GM18909 (cell line): Measurements from ENCODE around the gene OSCP1.
A peak's percentile ranks its signal among the peaks of the same experiment; 100 is the strongest.
"Not testable (repeated sequence)": the region's sequence is repeated elsewhere in the genome, so short reads cannot be mapped to it uniquely, and the experiment has no call there.

Experiments used
- ATAC-seq: cut with Tn5 transposase; IDR thresholded peaks from one replicate; pipeline ENCODE4 v1.9.1; 2021; ENCODE audit warnings: mild to moderate bottlenecking; ENCODE audit not compliant: unreplicated experiment, poor library complexity

Gene OSCP1, protein sequence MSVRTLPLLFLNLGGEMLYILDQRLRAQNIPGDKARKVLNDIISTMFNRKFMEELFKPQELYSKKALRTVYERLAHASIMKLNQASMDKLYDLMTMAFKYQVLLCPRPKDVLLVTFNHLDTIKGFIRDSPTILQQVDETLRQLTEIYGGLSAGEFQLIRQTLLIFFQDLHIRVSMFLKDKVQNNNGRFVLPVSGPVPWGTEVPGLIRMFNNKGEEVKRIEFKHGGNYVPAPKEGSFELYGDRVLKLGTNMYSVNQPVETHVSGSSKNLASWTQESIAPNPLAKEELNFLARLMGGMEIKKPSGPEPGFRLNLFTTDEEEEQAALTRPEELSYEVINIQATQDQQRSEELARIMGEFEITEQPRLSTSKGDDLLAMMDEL

DNA sequence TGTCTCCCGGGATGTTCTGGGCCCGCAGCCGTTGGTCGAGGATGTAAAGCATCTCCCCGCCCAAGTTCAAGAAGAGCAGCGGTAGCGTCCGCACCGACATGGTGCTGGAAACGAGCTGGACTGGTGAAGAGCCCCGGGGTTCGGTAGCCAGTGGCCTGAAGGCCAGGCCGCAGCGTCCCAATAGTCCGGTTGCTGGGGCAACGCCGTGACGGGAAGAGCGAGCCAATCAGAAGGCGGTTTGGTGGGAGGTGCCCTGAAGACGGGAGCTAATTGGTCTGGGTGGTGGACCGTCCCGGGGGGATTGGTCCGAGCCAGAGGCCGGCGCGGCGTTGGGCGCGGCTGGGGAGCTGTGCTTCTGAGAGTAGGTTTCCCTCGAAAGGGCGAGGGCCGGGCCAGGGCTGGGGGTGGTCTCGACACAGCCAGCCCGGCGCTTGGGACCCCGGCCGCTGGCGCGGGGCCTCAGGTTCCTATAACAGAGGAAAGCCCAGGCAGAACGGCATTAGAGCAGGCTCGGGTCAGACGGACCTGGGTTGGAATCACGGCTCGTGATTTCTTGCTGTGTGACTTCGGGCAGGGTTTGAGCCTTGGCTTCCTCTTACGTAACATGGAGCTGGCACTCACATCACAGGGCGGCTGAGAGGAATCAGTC is at the start of gene OSCP1:
TSS of gene OSCP1 (minus strand) at position 182 of the 649 bp plus-strand sequence. CDS start at position 100, 82 bp downstream.
- peak; percentile 96 for ATAC-seq

DNA sequence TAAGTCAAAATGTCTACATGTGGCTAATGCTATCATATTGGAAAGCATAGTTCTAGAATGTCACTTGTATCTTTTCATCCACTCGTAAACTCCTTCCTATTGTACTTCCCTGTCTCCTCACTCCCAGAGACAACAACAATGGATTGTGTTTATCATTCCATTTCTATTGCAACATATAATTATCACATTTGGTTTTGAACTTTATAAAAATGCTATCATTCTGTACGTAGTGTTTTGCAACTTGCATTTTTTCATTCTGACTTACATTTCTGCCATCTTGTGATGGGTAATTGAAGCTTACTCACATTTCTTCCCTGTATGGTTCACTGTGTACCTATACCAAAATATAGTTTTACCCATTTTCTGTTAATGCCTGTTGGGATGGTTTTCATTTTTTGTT is 47.0 kb upstream of the OSCP1 start:
- ATAC-seq, result no peak

DNA sequence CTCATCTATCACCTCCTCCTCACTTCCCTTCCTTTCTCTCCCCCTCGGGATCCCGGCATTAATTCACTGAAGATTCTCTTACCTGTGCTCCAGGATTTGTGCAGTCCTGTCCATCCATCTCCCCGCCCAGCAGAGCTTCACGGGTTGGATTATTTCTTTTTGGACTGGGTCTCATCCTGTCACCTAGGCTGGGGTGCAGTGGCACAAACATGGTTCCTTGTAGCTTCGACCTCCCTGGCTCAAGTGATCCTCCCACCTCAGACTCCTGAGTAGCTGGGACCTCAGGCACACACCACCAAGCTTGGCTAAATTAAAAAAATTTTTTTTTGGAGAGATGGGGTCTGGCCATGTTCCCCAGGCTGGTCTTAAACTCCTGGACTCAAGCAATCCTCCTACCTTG is 44.7 kb upstream of the OSCP1 start:
- ATAC-seq, result no peak

DNA sequence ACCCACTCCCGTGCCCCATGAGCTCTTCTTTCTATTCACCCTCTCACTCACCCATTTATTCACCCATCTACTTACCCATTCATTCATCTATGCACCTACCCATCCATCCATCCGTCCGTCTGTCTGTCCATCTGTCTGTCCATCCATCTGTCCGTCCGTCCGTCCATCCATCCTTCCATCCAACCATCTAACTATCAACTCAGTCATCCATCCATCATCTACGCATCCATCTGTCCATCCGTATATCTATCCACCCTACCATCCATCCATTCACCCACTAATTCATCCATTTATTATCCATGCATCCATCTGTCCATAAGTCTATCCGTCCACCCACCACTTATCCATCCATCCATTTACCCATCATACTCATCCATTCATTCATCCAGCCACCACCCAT is 43.3 kb upstream of the OSCP1 start:
- no peak for ATAC-seq

DNA sequence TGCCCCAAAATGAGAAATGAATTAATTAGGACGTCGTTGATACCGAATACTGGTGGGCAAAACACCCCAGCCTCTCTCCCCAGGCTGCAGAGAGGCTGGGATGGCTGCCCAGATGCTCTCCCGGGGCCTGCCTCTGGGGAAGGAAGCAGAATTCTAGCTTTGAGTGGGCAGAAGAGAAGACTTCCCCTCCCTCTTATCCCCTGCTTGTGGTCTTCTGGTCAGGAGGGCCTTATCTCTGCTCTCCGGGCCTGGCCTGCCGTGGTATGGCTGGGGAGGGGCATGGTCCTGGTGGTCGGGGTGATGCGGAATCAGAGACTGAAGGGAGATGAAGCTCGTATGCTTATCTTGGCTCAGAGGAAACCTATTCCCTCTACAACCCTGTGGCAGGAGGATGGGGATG is 42.2 kb upstream of the OSCP1 start:
- no peak for ATAC-seq

DNA sequence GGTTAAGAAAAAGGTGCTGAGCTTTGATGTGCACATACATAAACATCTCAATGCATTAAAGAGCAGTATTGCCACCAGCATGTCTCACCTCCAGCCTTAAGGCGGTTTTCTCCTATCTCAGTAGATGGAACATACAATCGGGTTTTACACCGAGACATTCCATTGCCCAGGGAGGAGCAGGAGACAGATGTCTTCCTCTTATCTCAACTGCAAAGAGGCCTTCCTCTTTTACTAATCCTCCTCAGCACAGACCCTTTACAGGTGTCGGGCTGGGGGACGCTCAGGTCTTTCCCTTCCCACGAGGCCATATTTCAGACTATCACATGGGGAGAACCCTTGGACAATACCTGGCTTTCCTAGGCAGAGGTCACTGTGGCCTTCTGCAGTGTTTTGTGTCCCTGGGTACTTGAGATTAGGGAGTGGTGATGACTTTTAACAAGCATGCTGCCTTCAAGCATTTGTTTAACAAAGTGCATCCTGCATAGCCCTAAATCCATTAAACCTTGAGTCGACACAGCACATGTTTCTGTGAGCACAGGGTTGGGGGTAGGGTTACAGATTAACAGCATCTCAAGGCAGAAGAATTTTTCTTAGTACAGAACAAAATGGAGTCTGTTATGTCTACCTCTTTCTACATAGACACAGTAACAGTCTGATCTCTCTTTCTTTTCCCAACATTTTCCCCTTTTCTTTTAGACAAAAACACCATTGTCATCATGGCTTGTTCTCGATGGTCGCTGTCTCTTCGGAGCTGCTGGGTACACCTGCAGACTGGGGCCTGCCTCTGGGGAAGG is 39.2 kb upstream of the OSCP1 start:
- not testable (repeated sequence) for ATAC-seq

DNA sequence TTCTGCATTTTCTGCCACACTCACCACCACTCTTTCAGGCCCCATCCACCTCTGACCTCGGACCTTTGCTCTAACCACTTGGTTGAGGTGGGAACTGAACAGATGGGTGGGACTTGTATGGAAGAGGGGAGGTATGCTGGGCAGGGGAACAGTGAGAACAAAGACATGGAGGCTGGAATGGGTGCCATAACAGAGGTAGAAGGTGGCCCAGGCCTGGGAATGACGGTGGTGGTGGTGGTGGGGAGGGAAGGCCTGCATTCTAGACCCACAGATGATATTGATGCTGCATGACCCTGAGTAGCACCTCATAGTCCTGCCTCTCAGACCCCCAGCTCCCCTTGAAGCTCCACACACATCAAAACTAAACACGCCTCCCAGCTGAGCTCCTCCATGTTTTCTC is 37.7 kb upstream of the OSCP1 start:
- ATAC-seq, result no peak

DNA sequence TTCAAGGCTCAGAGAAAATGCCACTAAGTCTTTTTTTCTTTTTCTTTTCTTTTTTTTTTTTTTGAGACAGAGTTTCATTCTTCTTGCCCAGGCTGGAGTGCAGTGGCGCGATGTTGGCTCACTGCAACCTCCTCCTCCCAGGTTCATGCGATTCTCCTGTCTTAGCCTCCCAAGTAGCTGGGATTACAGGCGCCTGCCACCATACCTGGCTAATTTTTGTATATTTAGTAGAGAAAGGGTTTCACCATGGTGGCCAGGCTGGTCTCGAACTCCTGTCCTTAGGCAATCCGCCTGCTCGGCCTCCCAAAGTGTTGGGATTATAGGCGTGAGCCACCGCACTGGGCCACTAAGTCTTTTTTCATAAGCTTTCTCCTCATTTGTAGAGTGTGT is 37.1 kb upstream of the OSCP1 start:
- not testable (repeated sequence) for ATAC-seq

DNA sequence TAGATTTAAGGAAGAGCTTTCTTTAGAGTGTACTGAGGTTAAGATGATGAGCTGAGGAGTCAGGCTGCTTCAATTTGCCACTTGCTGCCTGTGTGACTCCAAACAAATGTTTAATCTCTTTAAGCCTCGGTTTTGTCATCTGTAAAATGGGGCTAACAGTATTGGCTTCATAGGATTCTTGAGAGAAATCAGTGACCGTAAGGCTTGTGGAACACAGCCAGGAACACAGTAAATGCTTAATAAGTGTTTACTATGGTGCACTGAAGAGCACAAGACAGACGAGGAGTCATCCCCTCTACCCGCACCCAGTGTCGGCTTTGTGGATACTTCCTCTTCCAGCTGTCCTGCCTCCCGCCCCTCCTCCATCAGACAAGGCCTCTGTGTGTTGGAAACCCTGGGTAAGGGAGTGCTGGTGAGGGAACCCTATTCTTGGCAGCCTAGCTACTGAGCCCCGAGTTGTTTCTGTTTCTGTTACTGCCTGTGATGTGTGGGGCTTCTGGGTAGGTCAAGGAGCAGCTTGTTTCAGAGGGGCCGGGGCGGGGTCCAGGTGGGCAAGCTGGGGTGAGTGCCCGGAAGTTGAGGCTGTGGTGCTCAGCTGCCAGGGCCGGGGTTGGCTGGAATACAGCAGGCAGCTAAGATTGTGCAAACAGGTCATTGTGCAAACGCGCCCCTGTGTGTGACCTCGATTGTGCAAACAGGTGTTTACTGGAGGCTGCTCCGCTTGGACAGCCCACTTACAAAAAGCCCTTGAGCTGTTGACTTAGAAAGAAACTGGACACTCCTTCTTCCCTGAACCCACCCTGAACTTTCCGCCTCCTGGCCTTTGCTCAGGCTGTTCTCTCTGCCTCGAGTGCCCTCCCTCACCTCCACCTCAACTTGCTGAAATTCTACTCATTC is 36.4 kb upstream of the OSCP1 start:
- no peak for ATAC-seq

DNA sequence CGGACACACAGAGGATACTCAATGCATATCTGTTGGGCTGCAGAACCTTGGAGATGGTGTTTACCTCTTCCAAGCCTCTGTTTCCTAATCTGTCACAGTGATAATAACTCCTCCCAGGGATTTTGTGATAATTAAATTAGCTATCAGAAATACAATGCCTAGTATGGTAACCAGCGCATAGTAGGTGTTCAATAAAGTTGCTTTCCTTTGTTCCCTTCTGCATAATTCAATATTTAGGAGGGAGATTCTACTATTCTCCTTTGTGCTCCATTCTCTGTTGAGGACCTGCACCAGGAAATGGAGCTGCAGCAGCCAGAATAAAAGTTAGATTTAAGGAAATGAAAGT is 35.8 kb upstream of the OSCP1 start:
- no peak for ATAC-seq

DNA sequence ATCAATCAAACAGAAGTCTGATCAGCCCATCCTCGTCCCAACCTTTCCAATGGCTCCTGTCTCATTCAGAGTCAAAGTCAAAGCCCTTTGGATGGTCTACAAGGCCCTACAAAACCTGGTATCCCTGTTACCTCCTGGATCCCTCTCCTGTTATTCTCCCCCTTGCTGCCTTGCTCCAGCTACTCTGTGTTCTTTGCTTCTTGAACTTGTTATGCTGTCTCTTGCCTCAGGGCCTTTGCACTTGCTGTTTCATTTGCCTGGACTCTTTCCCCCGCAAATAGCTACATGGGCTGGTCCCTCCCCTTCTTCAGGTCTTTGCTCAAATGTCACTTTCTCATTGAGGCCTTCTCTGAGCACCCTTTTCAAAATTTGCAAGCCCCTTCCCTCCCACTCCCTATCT is 33.8 kb upstream of the OSCP1 start:
- no peak for ATAC-seq

DNA sequence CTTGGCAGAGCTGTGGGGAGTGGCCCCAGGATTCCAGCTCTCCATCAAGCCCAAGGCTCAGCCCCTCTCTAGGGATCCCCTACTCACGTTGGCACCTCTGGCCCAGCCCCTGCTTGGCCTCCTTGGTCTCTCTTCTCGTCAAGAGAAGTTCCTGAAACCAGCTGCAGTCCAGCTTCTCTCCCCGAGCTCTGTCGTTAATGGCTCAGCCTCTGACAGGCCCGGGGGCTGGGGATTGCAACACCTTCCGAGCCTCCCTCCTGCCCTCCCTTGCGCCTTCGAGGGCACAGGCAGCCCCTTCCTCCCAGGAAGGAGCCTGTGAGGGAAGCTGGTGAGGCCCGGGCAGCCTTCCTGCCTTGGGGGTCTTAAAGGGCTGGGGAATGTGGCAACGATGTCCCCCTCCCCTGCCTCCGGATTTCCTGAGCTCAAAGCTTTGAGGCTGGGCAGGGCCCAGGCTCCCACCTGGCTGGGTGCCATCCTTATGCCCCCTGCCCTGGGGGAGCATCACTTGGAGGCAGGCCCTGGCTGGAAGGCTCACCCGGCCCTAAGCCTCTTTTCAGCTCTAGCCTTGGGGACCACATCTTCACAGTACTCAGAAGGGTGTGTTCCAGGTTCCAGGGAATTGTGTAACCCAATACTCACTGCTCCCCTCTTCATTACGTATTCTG is 32.6 kb upstream of the OSCP1 start, which contains the start of gene CSF3R:
TSS of gene CSF3R (minus strand) at position 190 of the 665 bp plus-strand sequence. CDS start 3,417 bp downstream, outside the sequence.
- no peak for ATAC-seq

DNA sequence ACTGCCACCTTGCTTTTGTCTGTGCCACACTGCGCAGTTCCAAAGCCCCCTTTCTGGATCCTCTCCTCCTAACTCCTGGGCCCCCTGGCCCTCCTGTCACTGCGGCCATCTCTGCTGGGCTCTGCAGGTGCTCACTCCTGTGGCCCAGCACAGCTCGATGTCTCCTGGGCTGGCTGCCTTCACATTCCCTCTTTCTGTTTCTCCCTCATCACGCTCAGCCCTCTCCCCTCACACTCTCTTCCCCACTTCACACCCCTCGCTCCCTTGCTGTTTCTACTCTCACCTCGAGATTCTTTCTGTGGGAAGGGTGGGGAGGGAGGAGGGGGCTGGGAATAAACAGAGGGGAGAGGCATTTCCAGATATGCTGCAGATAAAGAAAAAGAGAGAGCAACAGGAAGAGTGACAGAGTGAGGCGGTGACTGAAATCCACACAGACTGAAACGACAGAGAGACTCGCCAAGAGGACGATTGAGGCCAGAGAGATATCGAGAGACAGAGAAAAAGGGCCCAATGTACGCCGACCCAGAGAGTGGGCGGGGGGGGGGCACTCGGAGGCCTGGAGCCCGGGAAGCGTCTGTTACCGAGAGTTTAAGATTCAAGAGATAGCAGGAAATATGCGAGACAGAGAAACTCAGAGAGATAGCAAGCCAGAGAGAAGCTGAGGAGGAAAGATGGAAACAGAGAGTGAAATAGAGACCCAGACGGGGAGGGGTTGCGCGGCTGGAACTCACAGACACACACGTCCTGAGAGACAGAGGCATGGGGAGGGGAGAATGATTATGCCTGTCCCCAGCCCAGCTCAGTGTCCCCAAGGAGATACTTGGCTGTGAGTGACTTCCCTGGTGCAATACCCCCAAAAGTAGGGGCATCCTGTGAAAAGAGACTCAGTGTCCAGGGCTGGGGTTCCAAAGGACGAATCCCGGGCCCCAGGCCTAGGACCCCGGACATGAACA is 31.8 kb upstream of the OSCP1 start:
- no peak for ATAC-seq

DNA sequence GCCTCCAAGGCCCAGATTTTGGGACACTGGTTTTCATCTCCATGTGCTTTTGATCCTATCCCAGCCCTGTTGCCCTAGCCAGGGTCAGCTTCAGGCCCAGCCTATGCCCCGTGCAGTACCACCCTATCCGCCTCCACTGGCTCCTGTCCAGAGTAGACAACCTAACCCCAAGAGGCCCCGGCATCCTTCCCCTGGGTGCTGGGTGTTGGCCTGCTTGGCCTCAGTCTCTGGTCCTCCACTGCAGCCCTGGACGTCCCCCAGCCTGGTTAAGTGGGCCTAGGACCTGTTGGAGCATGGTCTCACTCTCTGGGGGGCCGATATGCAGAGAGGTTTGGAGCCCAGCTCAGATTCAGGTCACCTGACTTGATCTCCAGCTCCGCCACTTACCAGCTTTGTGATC is 30.8 kb upstream of the OSCP1 start:
- ATAC-seq, result no peak

DNA sequence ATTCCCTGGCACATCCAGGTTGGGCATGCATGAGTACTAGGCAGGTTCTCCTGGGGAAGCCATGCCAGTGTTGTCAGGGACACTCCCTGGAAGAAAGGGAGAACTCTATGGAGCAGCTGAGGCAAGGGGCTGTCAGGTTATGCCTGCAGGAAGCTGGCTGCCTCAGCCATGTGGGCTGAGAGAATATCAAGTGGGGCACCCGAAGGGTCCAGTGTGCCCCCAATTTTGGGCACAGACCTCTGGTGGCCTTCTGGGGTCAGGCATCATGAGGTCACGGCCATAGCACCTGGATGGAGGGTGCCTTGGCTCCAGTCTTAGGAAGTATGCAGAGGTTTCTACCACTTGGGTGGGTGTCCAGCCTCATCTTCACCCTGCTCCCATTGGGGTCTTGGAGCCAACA is 29.9 kb upstream of the OSCP1 start:
- ATAC-seq, result no peak

DNA sequence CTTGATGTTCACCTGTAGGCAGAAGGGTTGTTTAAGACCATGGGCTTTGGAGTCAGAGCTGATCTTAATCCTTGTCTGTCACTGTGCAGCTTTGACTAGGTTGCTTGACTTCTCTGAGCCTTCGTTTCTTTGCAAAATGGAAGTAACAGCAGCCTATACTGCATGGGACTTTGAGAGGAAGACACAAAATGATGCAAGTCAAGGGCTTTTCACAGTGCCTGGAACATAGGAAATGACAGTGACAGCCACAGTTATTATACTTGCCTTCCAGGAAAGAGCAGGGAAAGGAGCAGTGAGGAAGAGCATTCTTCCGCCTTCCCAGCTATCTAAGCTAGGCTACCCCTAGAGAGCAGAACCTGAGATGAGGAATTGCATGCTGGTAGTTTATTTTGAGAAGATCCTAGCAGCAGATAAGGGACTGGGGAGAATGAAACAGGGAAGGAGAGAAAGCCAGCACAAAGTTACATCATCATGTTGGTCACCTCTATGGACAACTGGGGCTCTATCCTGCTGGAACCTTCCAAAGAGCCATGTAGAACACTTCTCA is 29.3 kb upstream of the OSCP1 start:
- ATAC-seq, result no peak

DNA sequence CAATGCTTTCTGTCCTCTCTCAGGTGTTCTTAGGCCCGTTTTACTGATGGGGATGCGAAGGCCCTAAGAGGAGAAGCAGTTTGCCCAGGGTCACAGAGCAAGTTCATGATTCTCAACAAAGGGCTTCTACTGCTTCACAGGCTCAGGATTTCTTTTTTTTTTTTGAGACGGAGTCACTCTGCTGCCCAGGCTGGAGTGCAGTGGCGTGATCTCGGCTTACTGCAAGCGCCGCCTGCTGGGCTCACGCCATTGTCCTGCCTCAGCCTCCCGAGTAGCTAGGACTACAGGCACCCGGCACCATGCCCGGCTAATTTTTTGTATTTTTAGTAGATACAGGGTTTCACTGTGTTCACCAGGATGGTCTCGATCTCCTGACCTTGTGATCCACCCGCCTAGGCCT is 27.4 kb upstream of the OSCP1 start:
- not testable (repeated sequence) for ATAC-seq

DNA sequence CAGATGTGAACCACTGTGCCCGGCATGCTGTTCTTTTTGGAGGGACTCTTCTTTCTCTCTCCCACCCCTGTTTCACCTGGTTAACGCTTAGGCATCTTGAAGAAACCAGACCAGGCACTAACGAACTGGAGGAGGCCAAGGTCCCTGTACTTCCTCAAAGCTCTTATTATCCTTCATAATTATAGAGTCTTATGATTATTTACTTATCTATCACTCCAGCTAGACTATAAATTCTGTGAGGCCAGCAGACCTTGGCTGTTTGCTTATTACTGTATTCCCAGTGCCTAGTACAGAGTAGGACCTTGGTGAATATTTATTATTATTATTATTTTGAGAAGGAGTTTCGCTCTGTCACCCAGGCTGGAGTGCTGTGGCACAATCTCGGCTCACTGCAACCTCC is 26.7 kb upstream of the OSCP1 start:
- ATAC-seq, result no peak
